Peyer's patch (tissue), 4 donors: ENCODE data around the gene INA. TPM values are rescaled to one million over a fixed set of nuclear protein-coding genes. Genes with fewer than 3 reads are reported as not detected.

ENCODE experiments used
- DNase-seq, 3 donors: peaks; one replicate each; pipeline ENCODE4 v3.0.0-alpha.2; 2017 to 2019
- H3K27ac ChIP-seq, 4 donors: fragments of 200-600 bp; sonication (generic); one replicate each; pipeline ENCODE4 v1.5.1; 2016 to 2019
- H3K27me3 ChIP-seq, 2 donors: fragments of 200-600 bp; sonication (generic); one replicate each; pipeline ENCODE4 v1.5.1; 2019
- H3K36me3 ChIP-seq, 3 donors: fragments of 200-600 bp; sonication (generic); one replicate each; pipeline ENCODE4 v1.5.1; 2016 to 2019
- H3K4me1 ChIP-seq, 4 donors: fragments of 200-600 bp; sonication (generic); one replicate each; pipeline ENCODE4 v1.5.1; 2016 to 2019
- H3K4me3 ChIP-seq, 4 donors: fragments of 200-600 bp; sonication (generic); 1 replicate in 3 of 4; 2 replicates in 1 of 4; pipeline ENCODE4 v1.5.1; 2016 to 2019; ENCODE audit warnings: mild to moderate bottlenecking in 1 of 4
- H3K9me3 ChIP-seq, 4 donors: fragments of 200-600 bp; sonication (generic); one replicate each; pipeline ENCODE4 v1.5.1; 2016 to 2019; ENCODE audit warnings: mild to moderate bottlenecking in 1 of 4
- POLR2A ChIP-seq, 2 donors: fragments of 450-650 bp; IDR thresholded peaks; one replicate each; pipeline ENCODE4 v1.5.1; 2017; ENCODE audit warnings: antibody characterized with exemption in 2 of 2, mild to moderate bottlenecking in 2 of 2, moderate library complexity in 2 of 2
- total RNA-seq, 4 donors: library from RNA; depleted of rRNA; stranded (reverse); fragments of >200 nt; gene quantifications; one replicate each; pipeline ENCODE4 v1.1.0, GENCODE V29; 2016
- TF ChIP-seq, protein P1 (sequence below), 6 experiments: fragments of 450-650 bp in 4 of 6; fragments of 200-600 bp in 2 of 6; sonication (generic) in 1 of 6; IDR thresholded peaks; one replicate each; pipeline ENCODE4 v1.5.1; 2017 to 2019; ENCODE audit warnings: antibody characterized with exemption in 6 of 6, mild to moderate bottlenecking in 3 of 6, moderate library complexity in 1 of 6

Gene INA
- total RNA-seq, 4 donors from 2014 or later, result 0.35 to 1.1 TPM; not detected in 2

- Histone ChIP-seq H3K4me1 (peaks cover 0 to 17% (median 4%) of the 10 kb centered on the region in 4 donors), H3K27me3 (peaks cover 0 to 28% of the 10 kb centered on the region in 2 donors), H3K4me3 (peak overlapping the region in 1 of 4 donors; percentile 32), H3K36me3 (no peaks in the 10 kb centered on the region), H3K9me3 (no peaks in the 10 kb centered on the region), H3K27ac (no peak overlapping the region)
- TF ChIP-seq, protein P1, sequence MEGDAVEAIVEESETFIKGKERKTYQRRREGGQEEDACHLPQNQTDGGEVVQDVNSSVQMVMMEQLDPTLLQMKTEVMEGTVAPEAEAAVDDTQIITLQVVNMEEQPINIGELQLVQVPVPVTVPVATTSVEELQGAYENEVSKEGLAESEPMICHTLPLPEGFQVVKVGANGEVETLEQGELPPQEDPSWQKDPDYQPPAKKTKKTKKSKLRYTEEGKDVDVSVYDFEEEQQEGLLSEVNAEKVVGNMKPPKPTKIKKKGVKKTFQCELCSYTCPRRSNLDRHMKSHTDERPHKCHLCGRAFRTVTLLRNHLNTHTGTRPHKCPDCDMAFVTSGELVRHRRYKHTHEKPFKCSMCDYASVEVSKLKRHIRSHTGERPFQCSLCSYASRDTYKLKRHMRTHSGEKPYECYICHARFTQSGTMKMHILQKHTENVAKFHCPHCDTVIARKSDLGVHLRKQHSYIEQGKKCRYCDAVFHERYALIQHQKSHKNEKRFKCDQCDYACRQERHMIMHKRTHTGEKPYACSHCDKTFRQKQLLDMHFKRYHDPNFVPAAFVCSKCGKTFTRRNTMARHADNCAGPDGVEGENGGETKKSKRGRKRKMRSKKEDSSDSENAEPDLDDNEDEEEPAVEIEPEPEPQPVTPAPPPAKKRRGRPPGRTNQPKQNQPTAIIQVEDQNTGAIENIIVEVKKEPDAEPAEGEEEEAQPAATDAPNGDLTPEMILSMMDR (IDR thresholded peaks at IDR 0.05), result no peak
- TF ChIP-seq POLR2A (IDR thresholded peaks at IDR 0.05), result no peak
- DNase-seq, result no peak
Observed at GRCh38 chr10:103277713-103278536, 987 bp downstream of the INA start.

DNA sequence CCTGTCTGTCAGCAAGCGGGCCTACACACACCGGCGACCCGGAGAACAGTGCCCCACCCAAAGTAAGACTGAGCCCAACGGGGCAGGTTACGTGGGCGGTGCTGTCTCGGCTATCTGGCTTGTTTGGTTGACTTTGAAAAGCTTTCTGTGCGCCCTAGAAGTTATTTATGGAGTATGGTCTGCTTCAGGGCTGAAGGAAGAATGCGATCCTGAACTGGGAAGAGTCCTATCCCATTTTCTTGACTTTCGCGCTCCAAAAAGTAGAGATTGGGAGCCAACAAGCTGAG is 1.5 kb downstream of the INA start:
- Histone ChIP-seq H3K9me3 (no peaks in the 10 kb centered on the region), H3K27me3 (peaks cover 0 to 28% of the 10 kb centered on the region in 2 donors), H3K4me1 (peaks cover 0 to 17% (median 4%) of the 10 kb centered on the region in 4 donors), H3K27ac (no peak overlapping the region), H3K36me3 (no peaks in the 10 kb centered on the region), H3K4me3 (no peak overlapping the region)
- no peak for DNase-seq
- no peak for TF ChIP-seq POLR2A (IDR thresholded peaks at IDR 0.05)
- TF ChIP-seq, protein P1 (IDR thresholded peaks at IDR 0.05), result no peak

GRCh38 chr10:103278862-103279298 is 1.9 kb downstream of the INA start:
- H3K9me3 ChIP-seq, result no peaks in the 10 kb centered on the region
- no peak overlapping the region for H3K4me3 ChIP-seq
- peaks cover 0 to 28% of the 10 kb centered on the region in 2 donors for H3K27me3 ChIP-seq
- H3K36me3 ChIP-seq, result no peaks in the 10 kb centered on the region
- peak in 1 of 3 donors; percentile 58 for DNase-seq
- no peak for TF ChIP-seq POLR2A (IDR thresholded peaks at IDR 0.05)
- TF ChIP-seq, protein P1 (IDR thresholded peaks at IDR 0.05), result no peak
- no peak overlapping the region for H3K27ac ChIP-seq
- H3K4me1 ChIP-seq, result peaks cover 0 to 17% (median 4%) of the 10 kb centered on the region in 4 donors

- Histone ChIP-seq H3K4me1 (peaks cover 0 to 17% (median 4%) of the 10 kb centered on the region in 4 donors), H3K27ac (no peak overlapping the region), H3K36me3 (no peaks in the 10 kb centered on the region), H3K9me3 (no peaks in the 10 kb centered on the region), H3K27me3 (peaks cover 0 to 28% of the 10 kb centered on the region in 2 donors), H3K4me3 (no peak overlapping the region)
- no peak for DNase-seq
- no peak for TF ChIP-seq POLR2A (IDR thresholded peaks at IDR 0.05)
- TF ChIP-seq, protein P1 (IDR thresholded peaks at IDR 0.05), result no peak
Observed at GRCh38 chr10:103280031-103280430, 3.1 kb downstream of the INA start.

GRCh38 chr10:103280506-103280905 is 3.6 kb downstream of the INA start:
- DNase-seq, result no peak
- Histone ChIP-seq H3K4me1 (peaks cover 0 to 17% (median 4%) of the 10 kb centered on the region in 4 donors), H3K36me3 (no peaks in the 10 kb centered on the region), H3K27me3 (peaks cover 0 to 28% of the 10 kb centered on the region in 2 donors), H3K4me3 (no peak overlapping the region), H3K27ac (no peak overlapping the region), H3K9me3 (no peaks in the 10 kb centered on the region)
- TF ChIP-seq, protein P1 (IDR thresholded peaks at IDR 0.05), result no peak
- TF ChIP-seq POLR2A (IDR thresholded peaks at IDR 0.05), result no peak
